ENCODE data around the gene CLCNKB. TPM values are rescaled to one million over a fixed set of nuclear protein-coding genes. Genes with fewer than 3 reads are reported as not detected.

Gene CLCNKB
- total RNA-seq, 1 donor from 2014 or later = 0.18 TPM

DNA sequence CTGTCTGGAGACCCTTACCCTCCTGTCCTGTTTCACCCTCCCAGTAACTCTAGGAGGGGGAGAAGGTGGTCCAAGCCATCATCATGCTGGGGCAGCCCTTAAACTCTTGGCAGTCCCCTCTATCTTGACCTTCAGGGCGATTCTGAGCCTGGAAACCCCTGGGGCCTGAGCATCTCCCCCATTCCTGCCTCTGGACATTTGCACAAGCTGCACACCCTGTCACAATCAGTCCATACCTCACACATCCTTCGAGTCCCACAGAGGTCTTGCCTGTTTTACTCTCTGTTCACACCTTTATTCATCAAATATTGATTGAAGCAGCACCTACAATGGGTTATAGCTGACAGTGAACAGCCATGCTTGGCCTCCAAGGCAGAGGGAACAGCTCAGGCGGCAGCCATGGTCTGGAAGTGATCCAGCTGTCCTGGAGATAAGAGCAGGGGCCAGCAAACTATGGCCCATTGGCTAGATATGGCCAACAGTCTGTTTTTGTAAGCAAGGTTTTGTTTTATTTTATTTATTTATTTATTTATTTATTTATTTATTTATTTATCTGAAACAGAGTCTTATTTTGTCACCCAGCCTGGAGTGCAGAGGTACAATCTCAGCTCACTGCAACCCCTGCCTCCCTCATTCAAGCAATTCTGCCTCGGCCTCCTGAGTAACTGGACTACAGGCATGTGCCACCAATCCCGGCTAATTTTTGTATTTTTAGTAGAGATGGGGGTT is 37.0 kb downstream of the CLCNKB start:
- H3K27me3 ChIP-seq (ENCODE audit: low read depth) = no peaks in the 10 kb centered on the region
- H3K36me3 ChIP-seq = no peaks in the 10 kb centered on the region
- ATAC-seq (no peak), DNase-seq (no peak)
- no peak overlapping the region for H3K4me3 ChIP-seq
- TF ChIP-seq, protein P1, sequence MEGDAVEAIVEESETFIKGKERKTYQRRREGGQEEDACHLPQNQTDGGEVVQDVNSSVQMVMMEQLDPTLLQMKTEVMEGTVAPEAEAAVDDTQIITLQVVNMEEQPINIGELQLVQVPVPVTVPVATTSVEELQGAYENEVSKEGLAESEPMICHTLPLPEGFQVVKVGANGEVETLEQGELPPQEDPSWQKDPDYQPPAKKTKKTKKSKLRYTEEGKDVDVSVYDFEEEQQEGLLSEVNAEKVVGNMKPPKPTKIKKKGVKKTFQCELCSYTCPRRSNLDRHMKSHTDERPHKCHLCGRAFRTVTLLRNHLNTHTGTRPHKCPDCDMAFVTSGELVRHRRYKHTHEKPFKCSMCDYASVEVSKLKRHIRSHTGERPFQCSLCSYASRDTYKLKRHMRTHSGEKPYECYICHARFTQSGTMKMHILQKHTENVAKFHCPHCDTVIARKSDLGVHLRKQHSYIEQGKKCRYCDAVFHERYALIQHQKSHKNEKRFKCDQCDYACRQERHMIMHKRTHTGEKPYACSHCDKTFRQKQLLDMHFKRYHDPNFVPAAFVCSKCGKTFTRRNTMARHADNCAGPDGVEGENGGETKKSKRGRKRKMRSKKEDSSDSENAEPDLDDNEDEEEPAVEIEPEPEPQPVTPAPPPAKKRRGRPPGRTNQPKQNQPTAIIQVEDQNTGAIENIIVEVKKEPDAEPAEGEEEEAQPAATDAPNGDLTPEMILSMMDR (IDR thresholded peaks at IDR 0.05) = no peak
- no peaks in the 10 kb centered on the region for H3K9me3 ChIP-seq
- no peak overlapping the region for H3K27ac ChIP-seq
- intact Hi-C loops (cut with DNase I) = loop anchor here (5.0 kb wide), 1 partner anchor 107 kb away; no protein-coding TSS in a partner anchor
- peaks cover 8% of the 10 kb centered on the region for H3K4me1 ChIP-seq

DNA sequence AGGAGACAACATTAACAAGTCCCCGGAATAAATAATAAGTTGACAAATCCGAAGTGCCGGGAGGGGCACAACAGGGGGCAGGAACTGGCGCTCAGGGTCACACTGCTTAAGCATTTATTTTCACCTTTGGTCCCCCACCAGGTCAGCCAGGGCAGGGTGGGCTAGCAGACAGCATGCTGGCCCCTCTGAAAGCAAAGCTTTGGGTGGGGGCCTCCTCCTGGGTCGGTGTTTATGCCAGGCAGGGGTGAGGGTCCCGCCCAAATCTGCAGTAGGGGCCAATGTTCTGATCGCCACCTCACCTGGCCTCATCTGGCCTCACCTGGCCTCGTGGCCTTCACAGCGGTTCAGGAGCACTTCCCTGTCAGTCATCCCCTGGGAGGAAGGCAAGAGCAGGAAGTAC is 38.1 kb downstream of the CLCNKB start:
- H3K4me3 ChIP-seq = no peak overlapping the region
- H3K27ac ChIP-seq = no peak overlapping the region
- H3K4me1 ChIP-seq = peaks cover 8% of the 10 kb centered on the region
- DNase-seq (no peak), ATAC-seq (no peak)
- H3K27me3 ChIP-seq (ENCODE audit: low read depth) = no peaks in the 10 kb centered on the region
- intact Hi-C loops (cut with DNase I) = loop anchor here (5.0 kb wide), 1 partner anchor 106 kb away; no protein-coding TSS in a partner anchor
- no peaks in the 10 kb centered on the region for H3K9me3 ChIP-seq
- TF ChIP-seq, protein P1 (IDR thresholded peaks at IDR 0.05) = no peak
- no peaks in the 10 kb centered on the region for H3K36me3 ChIP-seq

DNA sequence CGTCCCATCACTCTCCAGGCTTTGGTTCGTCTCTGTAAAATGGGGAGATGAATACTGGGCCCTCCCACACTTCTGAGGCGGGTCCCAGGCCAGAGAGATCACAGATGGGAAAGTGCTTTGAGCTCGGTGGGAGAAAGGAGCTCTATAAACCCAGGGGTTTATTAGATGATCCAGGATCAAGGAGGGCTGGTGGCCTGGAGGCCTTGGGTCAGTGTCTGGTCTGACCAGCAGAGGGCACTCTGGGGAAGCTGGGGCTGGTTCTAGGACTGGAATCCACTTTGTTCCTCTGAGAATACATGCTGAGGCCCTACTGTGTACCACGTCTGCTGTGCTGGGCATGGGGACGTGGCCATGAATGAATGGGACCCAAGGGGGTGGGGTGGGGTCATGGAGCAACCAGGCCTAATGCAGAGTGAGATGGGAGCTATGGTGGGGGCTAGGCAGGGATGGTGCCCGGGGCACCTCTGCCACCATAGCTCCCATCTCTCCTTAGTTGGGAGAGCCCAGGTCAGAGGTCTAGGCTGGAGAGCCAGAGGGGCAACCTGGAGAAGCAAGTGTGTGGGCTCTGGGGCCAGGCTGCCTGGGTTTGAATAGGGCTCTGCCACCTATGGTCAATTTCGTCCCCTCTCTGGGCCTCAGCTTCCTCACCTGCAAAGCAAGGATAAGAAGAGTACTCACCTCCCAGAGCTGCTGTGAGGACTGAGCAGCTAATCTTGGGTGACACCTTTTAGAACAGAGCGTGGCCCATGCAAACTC is 38.9 kb downstream of the CLCNKB start:
- peak; percentile 73 to 82 for ATAC-seq
- Histone ChIP-seq H3K4me3 (no peak overlapping the region), H3K36me3 (no peaks in the 10 kb centered on the region), H3K27me3 (ENCODE audit: low read depth) (no peaks in the 10 kb centered on the region), H3K9me3 (no peaks in the 10 kb centered on the region), H3K4me1 (peaks cover 8% of the 10 kb centered on the region), H3K27ac (no peak overlapping the region)
- intact Hi-C loops (cut with DNase I) = loop anchor here (5.0 kb wide), 1 partner anchor 105 kb away; no protein-coding TSS in a partner anchor
- peak; percentile 76 for DNase-seq
- TF ChIP-seq, protein P1 (IDR thresholded peaks at IDR 0.05) = peak; percentile 91

DNA sequence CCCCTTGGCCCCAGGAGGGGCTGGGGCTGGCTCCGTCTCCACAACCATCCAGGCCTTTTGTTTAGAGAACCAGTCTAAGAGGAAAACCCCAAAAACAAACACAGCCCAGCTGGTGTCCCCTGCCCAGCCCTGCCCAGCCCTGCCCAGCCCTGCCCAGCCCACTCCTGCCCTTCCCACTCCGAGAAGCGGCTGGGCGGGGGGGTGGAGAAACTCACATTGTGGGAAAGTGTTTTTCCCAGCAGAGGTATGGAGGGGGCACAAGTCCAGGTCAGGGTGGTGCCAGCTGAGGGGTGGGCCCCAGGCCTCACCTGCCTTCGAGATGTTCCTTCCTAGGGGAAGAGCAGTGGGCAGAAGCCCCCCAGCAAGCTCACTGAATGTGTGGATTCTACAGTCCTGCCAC is 39.9 kb downstream of the CLCNKB start:
- DNase-seq (no peak), ATAC-seq (no peak)
- no peaks in the 10 kb centered on the region for H3K36me3 ChIP-seq
- no peaks in the 10 kb centered on the region for H3K9me3 ChIP-seq
- no peaks in the 10 kb centered on the region for H3K27me3 ChIP-seq (ENCODE audit: low read depth)
- intact Hi-C loops (cut with DNase I) = loop anchor here (5.0 kb wide), 1 partner anchor 104 kb away; no protein-coding TSS in a partner anchor
- H3K4me1 ChIP-seq = peaks cover 14% of the 10 kb centered on the region
- TF ChIP-seq, protein P1 (IDR thresholded peaks at IDR 0.05) = no peak
- H3K4me3 ChIP-seq = no peak overlapping the region
- no peak overlapping the region for H3K27ac ChIP-seq

DNA sequence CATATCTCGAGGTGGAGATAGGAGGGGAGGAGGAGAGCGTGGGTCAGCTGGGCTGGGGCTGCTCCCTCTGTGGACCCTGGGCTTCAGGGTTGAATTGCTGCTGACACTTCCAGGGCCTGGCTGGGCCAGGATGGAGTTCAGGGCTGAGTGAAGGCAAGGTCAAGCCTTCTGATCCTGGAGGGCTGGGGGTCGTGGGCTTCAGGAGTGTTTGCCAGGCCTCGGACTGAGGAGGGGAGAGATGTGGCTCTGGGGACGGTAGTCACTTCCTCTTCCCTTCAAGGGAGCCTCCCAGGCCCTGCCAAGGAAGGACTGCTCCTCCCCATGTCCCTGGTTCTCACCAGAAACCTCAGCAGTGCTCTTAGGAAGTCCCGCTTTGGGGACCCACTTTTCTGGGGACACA is 41.9 kb downstream of the CLCNKB start:
- Histone ChIP-seq H3K4me3 (no peak overlapping the region), H3K36me3 (no peaks in the 10 kb centered on the region), H3K9me3 (no peaks in the 10 kb centered on the region), H3K4me1 (peaks cover 13% of the 10 kb centered on the region), H3K27ac (no peak overlapping the region), H3K27me3 (ENCODE audit: low read depth) (no peaks in the 10 kb centered on the region)
- no peak for DNase-seq
- intact Hi-C loops (cut with DNase I) = no loop called here
- TF ChIP-seq, protein P1 (IDR thresholded peaks at IDR 0.05) = no peak
- no peak for ATAC-seq
